ENCODE data around the gene CACNB1.

CACNB1 gene

DNA sequence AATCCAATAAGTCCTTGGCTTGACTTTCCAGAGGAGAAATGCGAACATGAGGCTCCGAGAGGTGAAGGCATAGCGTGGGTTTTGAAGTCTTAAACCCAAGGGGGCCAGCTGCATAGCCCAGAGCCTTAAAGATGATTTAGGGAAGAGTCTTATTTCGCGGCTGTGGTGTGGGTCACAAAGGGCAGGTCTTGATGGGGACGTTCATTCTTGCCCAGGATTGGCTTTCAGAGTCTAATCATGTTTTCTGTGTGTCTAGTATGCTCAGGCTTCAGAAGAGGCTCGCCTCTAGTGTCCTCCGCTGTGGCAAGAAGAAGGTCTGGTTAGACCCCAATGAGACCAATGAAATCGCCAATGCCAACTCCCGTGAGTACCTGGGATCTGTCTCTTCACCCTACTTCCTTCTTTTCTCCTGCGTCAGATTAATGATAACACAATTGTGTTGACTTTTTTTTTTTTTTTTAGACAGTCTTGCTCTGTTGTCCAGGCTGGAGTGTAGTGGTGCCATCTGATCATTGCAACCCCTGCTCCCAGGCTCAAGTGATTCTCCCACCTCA is 3.6 kb upstream of the CACNB1 start:
- DNase-seq (ENCODE audit: low spot score): no peak

DNA sequence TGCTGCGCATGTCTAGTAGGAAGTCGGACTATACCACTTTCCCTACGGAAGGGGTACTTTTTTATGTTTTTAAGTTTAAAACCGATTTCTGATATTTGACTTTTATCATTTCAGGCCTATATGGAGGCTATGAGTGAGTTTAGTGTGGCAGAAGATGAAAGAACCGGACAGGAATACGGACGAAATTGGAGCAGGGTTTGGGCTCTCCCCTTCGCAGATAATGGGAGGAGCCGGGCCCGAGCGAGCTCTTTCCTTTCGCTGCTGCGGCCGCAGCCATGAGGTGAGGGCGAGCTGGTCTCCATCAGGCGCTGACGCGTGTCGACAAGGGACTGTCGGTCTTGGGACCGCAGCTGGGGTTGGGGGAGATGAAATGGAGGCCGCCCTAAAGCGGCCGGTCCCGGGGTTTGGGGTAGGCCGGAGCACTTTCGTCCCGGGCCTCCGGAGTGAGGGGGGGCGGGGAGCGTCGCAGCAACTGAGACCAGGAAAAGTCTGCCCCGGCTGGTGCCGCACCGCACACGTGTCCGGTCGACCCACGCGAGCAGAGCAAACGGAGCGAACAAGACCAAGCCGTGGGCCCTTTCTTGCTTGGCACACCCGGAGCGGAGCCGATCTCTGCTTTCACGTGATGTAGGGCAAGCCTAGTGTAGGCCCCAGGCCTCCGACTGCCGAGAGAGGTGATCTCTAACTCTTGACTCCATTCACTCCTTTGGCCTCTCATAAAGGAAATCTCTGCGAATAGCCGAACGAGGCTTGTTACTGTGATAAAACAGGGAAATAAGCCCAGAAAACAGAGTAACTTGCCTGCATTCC is 2.8 kb upstream of the CACNB1 start, which contains the start of gene RPL19:
TSS of gene RPL19 (plus strand) at position 214 of the 810 bp plus-strand sequence. CDS start at position 276, 62 bp downstream.
- DNase-seq (ENCODE audit: low spot score): no peak

DNA sequence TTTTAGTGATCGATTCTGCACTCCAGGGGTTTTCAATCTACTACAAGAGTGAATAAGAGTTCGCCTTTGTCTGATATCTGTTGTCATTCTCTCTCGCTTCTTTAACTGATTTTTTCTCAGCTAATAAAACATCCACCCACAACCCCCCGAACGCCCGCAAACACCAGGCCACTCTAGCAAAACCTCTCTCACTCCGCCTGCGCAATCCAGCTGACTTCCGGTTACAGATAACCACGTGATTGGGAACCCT is 2.3 kb upstream of the CACNB1 start:
- DNase-seq (ENCODE audit: low spot score): peak; percentile 93

DNA sequence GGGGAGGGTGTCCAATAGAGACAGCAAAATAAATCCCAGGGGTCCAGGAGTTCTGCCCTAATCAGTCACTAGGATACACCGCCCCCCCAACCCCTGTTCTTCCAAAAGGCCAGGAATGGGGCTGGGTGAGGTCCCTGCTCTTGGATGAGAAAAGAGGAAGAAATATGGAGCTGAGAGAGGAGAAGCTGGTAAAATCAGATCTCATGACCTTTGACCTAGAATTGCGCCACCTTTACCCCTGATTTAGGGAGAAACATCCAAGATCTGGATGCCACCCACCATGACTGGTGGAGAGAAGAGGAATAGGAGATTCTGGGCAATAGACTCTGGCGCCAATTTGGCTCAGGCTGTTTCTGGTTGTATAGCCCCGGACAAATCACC is 707 bp upstream of the CACNB1 start:
- no peak for DNase-seq (ENCODE audit: low spot score)

DNA sequence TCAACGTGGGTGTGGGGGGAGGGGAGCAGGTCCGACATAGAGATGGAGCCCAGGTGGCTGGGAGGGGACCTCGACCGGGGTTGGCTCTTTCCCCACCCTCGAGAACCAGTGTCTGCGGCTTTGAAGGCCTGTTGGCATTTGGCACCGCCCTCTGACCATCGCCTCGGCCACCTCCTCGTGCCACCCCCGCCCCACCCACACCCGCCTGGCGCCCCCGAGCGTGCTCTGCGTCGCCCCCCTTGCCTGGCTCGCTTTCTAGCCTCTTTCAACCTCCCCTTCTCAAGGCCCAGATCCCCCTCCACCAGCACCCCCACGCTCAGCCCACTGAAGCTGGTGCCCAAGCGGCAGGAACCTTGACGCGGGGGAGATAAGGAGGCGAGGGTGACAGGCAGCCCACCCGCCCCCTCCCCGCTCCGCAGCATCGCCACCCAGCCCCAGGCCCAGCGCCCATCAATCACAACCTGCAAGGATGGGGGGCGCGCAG is 619 bp downstream of the CACNB1 start:
- no peak for DNase-seq (ENCODE audit: low spot score)

DNA sequence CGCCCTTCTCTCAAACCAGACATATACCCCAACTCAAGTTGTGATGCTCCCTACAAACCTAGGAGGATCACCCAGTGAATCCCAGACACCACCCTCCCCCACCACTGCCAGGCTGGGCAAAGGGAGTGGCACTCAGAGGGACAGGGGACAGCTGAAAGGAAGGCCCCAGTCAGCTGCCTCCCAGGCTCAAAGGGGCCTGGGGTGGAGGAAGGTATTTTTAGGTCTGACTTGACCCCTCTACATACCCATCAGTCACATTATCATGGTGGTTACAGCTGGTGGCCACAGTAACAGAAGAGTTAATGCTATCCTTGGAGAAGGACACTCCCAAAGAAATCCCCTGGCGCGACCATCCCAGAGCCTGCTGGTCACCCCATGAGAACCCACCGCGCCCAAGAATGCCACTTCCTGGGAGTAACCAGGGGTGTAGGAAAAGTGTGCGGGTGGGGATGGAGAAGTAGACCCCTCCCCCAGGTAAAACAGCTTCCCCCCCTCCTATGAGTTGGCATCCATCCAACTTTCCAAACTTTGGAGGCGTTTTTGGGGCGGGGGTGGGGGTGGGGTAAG is 1.1 kb downstream of the CACNB1 start:
- no peak for DNase-seq (ENCODE audit: low spot score)

DNA sequence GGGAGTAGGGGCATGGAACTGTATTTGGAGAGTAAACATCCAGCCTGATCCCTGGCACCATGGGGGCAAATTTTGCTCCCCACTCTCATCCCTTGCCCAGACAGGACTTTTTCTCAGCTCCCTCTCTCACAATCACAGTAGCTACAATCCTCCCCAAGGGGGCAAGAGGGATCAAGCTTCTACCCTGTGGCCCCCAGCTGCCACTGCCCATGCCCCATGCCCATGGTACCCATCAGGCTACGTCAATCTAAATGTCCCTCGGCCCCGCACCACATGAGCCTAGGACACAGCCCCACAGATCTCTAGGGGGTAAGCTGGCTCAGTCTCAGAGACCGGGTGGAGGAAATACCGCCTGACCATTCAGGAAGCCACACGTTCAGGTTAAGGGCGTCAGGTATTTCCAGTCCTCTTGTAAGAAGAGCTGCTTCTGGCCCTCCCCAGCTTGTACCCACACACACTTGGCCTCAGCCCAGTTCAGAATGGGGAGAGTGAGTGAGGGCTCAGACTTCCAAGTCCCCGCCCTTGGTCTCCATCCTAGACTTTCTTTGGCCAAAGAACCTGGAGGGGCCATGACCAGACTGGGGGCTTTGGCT is 1.8 kb downstream of the CACNB1 start:
- no peak for DNase-seq (ENCODE audit: low spot score)

DNA sequence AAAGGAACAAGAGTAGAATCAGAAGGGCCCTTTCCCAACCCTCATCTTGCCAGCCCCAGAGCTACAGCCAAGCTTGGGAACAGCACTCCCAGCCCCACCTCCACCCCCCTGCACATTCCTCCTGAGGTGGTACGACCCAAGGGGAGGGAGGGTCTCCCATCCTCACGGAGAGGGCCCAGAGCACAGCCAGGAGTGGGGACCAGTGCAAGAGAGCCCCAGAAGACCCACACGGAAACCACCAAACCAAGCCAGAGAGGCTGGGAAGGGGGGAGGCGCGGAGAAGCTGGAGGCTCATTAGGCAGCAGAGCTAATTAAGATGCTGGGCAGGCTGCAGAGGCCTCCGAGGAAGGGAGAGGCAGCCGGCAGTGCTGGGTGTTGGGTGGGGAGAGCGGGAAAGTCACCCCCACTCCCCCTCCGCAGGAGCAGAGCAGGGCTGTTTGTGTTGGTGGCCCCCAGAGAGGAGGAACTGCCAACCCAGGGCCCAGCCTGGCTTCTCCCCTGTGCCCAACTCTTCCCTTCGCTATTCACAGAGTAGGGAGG is 2.4 kb downstream of the CACNB1 start:
- DNase-seq (ENCODE audit: low spot score): peak; percentile 61

DNA sequence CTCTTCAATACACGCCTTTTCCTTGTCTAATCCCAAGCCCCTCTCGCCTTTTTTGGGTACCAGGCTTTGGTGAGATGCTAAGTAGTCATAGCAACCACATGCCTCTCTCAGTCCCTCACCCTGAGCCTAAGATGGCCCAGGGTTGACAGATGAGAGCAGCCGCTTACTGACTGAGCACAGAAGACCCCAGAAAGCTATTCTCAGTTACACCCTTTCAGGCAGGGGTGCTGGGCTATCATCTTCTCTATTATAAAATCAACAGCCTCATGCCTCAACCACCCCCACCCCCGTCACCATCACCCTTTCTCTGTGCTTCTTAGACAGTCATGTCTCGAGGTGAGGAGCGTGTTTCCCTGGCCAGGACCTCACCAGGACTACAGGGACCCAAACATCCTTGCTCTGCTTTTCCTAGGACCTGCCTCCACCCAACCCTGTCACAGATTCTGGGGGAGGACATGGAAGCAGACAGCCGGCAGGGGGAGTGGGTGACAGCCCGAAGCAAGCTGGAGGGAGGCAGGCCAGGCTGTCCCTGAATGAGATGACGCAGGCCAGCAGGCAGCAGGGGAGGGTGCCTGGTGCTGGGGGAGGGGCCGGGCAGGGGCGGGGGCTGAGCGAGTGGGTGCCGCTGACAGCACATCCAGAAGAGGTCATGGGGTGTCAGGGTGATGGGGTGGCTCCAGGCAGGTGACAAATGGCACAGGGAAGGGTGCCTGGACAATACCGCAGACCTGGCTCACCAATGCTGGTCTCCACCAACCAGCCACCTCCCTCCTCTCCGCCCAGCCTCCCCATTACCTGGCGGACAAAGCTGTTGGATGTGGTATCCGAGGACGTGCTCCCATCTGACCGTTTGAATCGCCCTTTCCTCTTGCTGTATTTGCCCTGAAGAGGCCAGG is 3.1 kb downstream of the CACNB1 start:
- peak; percentile 79 for DNase-seq (ENCODE audit: low spot score)

DNA sequence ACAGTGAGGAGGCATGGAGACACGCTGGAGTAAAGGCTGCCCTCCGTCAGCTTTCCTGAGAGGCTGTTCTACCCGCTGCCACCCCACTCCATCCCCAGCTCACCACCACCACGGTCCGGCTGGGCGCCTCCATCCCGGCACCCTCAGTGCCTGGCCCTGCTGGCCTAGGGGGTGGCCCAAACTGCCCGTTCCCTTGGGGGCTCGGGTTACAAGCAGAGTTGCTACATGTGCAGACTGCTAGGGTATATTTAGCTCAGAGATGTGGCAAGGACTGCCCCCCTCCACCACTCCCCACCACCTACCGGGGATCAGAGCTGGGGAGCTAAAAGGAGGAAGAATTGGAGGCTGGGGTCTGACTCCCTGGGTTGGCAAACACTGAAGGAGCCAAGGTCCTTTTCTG is 4.1 kb downstream of the CACNB1 start:
- no peak for DNase-seq (ENCODE audit: low spot score)

DNA sequence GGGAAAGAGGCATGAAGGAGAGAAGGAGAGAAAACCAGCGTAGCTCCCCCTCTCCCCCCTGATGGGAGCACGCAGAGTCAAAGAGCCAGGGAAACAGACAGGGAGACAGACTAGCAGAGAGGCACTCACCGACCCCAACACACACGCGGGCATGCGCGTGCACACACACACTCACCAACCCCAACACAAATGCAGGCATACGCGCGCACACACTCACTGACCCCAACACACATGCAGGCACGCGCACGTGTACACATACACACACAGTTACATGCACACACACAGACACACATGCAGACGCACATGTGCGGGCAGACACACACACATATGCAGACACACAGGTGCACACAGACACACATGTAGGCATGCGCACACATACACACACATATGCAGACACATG is 4.6 kb downstream of the CACNB1 start:
- DNase-seq (ENCODE audit: low spot score): no peak

DNA sequence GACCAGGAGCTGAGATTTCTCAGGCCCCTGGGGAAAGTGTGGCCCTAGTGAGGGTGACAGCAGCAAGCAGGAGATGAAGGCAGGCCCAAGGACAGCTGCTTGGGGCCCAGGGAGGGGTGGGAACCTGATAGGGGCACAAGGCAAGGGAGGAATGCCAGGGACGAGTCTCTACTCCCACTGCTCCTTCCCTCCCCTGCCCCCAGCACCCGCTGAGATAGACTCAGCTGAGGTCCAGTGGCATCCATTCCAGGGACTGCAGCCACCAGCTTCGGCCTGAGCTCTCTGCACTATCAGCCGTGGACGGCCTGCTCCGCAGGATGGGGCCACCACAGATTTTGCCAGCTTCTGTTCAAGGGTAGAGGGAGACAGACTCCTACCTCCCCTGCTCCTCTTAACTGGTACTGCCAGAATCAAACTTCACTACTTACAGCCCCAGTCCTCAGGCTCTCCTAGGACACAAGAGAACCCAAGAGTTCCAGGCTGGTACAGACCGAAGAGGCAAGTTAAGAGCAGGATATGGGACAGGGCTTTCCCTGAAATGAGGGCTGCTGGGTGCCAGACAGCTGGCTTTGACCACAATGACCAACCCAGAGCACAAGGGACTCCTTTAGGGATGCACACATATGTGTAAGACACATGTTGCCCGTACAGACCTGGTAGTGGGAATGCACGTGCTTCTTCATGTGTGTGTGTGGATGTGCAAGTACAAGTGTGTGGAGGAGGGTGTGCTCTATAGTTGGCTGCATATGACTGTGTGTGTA is 5.5 kb downstream of the CACNB1 start:
- no peak for DNase-seq (ENCODE audit: low spot score)

DNA sequence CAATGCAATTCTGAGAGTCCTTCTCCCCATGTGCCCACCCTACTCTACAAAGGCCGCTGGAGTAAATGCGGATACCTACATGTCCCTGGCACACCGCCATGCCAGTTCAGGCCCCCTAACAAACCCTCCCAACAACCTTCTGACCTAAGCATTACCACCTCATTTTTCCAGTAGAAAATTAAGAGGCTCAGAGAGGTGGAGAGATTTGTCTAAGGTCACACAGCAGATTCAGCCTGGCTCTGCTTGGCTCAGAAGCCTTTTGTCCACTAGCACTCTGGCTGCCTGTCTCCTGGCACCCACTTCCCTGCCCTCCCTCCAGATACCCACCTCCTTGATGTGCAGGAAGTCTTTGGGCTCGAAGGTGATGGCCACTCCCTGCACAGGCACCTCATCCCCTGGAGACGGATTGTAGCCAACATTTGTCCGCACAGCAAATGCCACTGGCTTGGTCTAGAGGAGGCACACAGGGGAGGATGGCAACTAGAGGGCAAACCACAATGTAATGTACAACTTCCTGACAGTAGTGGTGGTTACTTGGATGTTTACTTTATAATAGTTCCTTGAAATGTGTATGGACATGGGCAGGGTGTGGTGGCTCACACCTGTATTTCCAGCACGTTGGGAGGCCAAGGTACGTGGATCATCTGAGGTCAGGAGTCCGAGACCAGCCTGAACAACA is 10.2 kb downstream of the CACNB1 start:
- DNase-seq (ENCODE audit: low spot score): no peak

DNA sequence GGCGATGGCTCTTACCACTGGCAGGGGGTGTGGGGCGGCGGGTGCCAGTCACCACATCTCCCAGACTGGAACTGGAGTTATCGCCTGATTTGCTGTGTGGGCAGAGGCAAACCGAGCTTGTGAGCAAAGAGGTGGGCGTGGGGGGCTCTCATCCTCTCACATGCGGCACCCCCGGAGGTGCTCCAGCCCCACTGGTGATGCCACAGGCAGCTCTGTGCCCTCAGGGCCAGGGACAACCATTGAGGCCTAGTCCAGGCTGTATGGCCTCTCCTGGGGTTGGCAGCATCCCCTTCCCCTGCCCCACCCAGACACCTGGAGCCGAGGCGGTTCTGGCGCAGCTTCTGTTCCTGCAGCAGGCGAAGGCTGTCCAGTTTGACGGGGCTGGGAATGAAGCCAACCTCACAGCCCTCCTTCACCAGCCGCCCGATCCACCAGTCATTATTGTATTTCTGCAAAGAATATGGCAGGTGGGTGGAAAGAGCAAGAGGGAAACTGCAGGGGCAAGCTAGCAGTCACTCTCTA is 10.9 kb downstream of the CACNB1 start:
- DNase-seq (ENCODE audit: low spot score): no peak

DNA sequence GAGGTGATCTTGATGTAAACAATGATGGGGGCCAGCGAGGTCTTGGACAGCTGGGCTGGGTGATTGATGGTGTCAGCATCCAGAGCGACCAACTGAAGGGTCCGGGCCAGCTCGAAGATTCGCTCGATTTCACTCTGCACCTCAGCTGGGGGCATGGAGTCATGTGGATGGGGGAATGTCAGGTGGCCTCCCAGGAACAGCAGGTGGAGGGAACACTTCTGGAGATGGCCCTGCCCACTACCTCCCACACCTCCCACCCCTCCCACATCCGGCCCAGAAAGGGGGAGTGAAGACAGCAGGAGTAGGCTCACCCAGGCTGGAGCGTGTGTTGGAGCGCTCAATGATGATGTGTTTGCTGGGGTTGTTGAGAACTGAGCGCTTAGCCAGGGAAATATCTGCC is 13.7 kb downstream of the CACNB1 start:
- DNase-seq (ENCODE audit: low spot score): no peak

DNA sequence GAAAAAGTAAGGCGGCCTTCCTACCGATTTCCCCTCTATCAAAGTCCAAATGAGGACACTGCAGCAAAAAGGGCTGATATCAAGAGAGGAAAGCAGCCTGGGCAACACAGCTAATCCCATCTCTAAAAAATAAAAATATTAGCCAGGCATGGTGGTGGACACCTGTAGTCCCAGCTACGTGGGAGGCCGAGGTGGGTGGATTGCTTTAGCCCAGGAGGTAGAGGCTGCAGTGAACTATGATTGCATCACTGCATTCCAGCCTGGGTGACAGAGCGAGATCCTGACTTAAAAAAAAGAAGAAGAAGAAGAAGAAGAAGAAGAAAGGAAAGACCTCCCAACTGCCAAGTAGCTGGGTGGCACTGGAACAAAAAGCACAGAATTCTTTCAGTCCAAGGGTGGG is 14.4 kb downstream of the CACNB1 start:
- DNase-seq (ENCODE audit: low spot score): no peak

DNA sequence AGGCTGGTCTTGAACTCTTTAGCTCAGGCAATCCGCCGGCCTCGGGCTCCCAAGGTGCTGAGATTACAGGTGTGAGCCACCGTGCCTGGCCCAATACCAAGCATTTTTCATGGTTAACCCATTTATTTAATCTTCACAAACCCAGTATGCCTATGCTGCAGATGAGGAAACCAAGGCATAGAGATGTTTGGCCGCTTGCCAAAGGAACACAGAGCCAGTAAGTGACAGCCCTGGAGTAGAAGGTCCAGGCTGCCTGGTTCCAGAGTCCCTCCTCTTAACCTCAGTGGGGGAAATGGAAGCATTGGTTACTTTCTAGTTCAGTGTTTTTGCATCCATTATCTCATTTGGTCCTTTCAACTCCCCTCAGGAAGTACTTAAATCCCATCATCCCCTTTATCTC is 16.2 kb downstream of the CACNB1 start:
- DNase-seq (ENCODE audit: low spot score): no peak

DNA sequence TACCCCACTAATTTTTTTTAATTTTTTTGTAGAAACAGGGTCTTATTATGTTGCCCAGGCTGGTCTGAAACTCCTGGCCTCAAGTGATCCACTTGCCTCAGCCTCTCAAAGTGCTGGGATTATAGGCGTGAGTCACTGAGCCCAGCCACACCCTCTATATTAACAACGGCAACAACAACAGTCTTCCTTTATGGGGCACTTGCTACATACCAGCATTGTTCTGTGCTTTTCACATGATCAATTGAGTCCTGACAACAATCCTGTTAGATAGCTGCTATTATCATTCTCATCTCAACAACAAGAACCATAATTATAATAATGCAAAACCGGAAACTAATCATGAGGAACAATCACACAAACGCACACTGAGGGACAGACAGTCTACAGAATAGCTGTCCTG is 18.9 kb downstream of the CACNB1 start:
- DNase-seq (ENCODE audit: low spot score): no peak

DNA sequence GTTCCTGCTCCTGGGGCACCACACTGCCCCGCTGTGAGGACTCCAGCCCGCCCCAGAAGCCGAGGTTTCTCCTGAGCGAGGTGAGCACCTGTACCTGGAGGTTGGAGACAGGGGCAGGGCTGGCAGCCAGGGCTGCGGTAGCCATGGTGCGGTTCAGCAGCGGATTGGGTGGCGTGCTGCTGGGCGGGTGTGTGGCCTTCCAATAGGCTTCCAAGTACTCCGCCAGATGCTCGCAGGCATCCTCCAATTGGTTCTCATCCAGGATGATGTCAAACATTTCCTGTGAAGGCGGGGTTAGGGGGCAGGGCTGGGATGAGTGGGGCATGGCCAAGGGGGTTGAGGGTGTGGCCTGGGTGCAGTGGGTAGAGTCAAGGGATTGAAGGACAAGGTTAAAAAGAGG is 20.2 kb downstream of the CACNB1 start:
- DNase-seq (ENCODE audit: low spot score): no peak

DNA sequence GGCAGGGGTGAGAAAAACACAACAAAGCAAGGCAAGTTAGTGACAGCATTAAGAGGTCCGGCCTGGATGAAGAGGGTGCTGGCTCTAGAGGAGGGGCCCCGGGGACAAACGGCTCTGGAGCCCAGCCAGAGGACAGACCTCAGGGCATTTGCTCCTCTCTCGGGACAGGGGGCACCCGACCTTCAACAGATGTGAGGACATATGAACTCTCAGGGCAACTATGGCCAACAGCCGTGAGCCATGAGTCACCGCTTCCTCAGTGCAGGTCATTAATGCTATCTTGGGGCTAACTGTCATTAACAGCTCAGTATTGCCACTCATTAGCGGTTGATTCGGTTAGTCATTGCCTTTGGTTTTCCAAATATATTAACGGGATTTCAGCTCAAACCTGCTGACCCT is 21.8 kb downstream of the CACNB1 start:
- DNase-seq (ENCODE audit: low spot score): no peak

All from putamen (tissue), 1 donor.